Measurements from ENCODE around the gene FURIN.

FURIN gene

GRCh38 chr15:90887037-90887481, 18.7 kb downstream of the FURIN start:
- no peak overlapping the region for H3K4me3 ChIP-seq (ENCODE audit: control insufficient read depth, low read depth, low read length)
- TF ChIP-seq, protein P1, sequence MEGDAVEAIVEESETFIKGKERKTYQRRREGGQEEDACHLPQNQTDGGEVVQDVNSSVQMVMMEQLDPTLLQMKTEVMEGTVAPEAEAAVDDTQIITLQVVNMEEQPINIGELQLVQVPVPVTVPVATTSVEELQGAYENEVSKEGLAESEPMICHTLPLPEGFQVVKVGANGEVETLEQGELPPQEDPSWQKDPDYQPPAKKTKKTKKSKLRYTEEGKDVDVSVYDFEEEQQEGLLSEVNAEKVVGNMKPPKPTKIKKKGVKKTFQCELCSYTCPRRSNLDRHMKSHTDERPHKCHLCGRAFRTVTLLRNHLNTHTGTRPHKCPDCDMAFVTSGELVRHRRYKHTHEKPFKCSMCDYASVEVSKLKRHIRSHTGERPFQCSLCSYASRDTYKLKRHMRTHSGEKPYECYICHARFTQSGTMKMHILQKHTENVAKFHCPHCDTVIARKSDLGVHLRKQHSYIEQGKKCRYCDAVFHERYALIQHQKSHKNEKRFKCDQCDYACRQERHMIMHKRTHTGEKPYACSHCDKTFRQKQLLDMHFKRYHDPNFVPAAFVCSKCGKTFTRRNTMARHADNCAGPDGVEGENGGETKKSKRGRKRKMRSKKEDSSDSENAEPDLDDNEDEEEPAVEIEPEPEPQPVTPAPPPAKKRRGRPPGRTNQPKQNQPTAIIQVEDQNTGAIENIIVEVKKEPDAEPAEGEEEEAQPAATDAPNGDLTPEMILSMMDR (IDR thresholded peaks at IDR 0.05; ENCODE audit: control insufficient read depth, insufficient read depth, low read depth, low read length, missing control alignments): no peak
- DNase-seq (ENCODE audit: low read depth): no peak

DNA sequence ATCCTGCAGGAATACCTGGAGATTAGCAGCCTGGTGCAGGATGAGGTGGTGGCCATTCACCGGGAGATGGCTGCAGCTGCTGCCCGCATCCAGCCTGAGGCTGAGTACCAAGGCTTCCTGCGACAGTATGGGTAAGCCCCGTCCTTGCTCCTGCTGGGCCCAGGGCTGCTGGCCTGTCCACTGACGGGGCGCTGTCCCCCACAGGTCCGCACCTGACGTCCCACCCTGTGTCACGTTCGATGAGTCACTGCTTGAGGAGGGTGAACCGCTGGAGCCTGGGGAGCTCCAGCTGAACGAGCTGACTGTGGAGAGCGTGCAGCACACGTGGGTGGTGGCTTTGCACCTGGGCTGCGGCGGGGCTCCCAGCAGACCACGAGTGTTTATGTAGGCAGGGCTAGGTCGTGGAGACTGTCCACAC, 20.9 kb downstream of the FURIN start:
- DNase-seq (ENCODE audit: low read depth): no peak
- H3K4me3 ChIP-seq (ENCODE audit: control insufficient read depth, low read depth, low read length): no peak overlapping the region
- TF ChIP-seq, protein P1 (IDR thresholded peaks at IDR 0.05; ENCODE audit: control insufficient read depth, insufficient read depth, low read depth, low read length, missing control alignments): no peak

DNA sequence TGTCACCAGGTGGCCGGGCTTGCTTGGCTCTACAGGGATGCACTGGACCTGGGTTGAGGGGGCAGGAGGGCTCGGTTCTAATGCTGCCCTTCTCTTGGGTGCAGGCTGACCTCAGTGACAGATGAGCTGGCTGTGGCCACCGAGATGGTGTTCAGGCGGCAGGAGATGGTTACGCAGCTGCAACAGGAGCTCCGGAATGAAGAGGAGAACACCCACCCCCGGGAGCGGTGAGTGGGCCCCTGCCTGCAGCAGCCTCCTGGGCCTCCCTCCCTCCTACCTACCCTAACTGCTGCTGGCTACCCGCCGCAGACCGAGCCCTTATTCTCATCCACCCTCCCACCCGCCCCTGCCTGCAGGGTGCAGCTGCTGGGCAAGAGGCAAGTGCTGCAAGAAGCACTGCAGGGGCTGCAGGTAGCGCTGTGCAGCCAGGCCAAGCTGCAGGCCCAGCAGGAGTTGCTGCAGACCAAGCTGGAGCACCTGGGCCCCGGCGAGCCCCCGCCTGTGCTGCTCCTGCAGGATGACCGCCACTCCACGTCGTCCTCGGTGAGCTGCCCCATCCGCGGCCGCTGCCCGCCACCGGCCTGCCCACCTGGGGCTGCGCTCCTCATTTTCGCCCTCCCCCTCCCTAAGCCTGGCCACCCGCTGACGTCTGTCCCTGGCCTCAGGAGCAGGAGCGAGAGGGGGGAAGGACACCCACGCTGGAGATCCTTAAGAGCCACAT, 21.5 kb downstream of the FURIN start:
- H3K4me3 ChIP-seq (ENCODE audit: control insufficient read depth, low read depth, low read length): no peak overlapping the region
- DNase-seq (ENCODE audit: low read depth): no peak
- TF ChIP-seq, protein P1 (IDR thresholded peaks at IDR 0.05; ENCODE audit: control insufficient read depth, insufficient read depth, low read depth, low read length, missing control alignments): no peak

DNA sequence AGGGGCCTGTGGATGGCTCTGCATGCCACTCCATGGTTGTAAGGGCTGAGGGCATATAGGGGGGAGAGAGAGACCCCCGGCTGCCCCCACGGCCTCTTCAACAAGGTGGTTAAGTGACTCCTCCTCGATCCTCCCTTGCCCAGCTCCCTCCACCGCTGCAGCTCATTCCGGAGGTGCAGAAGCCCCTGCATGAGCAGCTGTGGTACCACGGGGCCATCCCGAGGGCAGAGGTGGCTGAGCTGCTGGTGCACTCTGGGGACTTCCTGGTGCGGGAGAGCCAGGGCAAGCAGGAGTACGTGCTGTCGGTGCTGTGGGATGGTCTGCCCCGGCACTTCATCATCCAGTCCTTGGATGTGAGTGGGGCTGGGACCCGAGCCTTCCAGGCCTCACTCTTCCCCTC, 22.5 kb downstream of the FURIN start:
- no peak for DNase-seq (ENCODE audit: low read depth)
- TF ChIP-seq, protein P1 (IDR thresholded peaks at IDR 0.05; ENCODE audit: control insufficient read depth, insufficient read depth, low read depth, low read length, missing control alignments): no peak
- no peak overlapping the region for H3K4me3 ChIP-seq (ENCODE audit: control insufficient read depth, low read depth, low read length)

GRCh38 chr15:90891346-90891949, 23.1 kb downstream of the FURIN start:
- TF ChIP-seq, protein P1 (IDR thresholded peaks at IDR 0.05; ENCODE audit: control insufficient read depth, insufficient read depth, low read depth, low read length, missing control alignments): no peak
- H3K4me3 ChIP-seq (ENCODE audit: control insufficient read depth, low read depth, low read length): no peak overlapping the region
- no peak for DNase-seq (ENCODE audit: low read depth)

DNA sequence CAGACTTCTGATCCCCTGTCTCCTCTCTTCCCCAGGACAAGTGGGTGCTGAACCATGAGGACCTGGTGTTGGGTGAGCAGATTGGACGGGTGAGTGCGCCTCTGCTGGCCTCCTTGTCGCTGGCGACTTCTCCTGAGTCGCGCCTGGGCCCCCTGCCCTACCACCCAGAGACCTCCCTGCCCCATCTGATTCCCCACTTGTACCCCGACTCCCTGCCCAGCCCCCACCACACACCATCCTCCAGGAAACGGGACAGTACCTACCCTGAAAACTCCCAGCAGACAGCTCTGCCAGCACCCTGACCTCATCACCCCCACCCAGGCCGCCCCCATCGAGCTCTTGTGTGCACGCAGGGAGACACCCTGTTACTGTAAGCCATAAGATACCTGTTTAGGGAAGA, 23.6 kb downstream of the FURIN start:
- no peak overlapping the region for H3K4me3 ChIP-seq (ENCODE audit: control insufficient read depth, low read depth, low read length)
- DNase-seq (ENCODE audit: low read depth): no peak
- TF ChIP-seq, protein P1 (IDR thresholded peaks at IDR 0.05; ENCODE audit: control insufficient read depth, insufficient read depth, low read depth, low read length, missing control alignments): no peak

All from AG09309 (cell line).